Ishikawa (cell line): Measurements from ENCODE around the gene LHPP.

ENCODE experiments used
- CEBPB ChIP-seq: IDR thresholded peaks from 2 replicates; pipeline ENCODE4 v1.6.1; 2012
- CREB1 ChIP-seq: IDR thresholded peaks from 2 replicates; pipeline ENCODE4 v1.6.1; 2012; ENCODE audit warnings: low read depth
- EGR1 ChIP-seq: IDR thresholded peaks from 2 replicates; pipeline ENCODE4 v1.6.1; 2012
- EP300 ChIP-seq: IDR thresholded peaks from 2 replicates; pipeline ENCODE4 v1.6.1; 2012; ENCODE audit warnings: borderline replicate concordance
- FOXM1 ChIP-seq: IDR thresholded peaks from 2 replicates; pipeline ENCODE4 v1.6.1; 2012; ENCODE audit warnings: low read depth, borderline replicate concordance
- NFIC ChIP-seq: IDR thresholded peaks from 2 replicates; pipeline ENCODE4 v1.6.1; 2012
- RAD21 ChIP-seq: IDR thresholded peaks from 2 replicates; pipeline ENCODE4 v1.6.1; 2012; ENCODE audit warnings: low read depth
- TAF1 ChIP-seq: IDR thresholded peaks from 2 replicates; pipeline ENCODE4 v1.6.1; 2012; ENCODE audit warnings: low read depth, mild to moderate bottlenecking
- TCF12 ChIP-seq: IDR thresholded peaks from 2 replicates; pipeline ENCODE4 v1.6.1; 2012; ENCODE audit warnings: low read depth
- TEAD4 ChIP-seq: IDR thresholded peaks from 2 replicates; pipeline ENCODE4 v1.6.1; 2012
- YY1 ChIP-seq: IDR thresholded peaks from 2 replicates; pipeline ENCODE4 v1.6.1; 2012; ENCODE audit warnings: low read depth
- ZBTB7A ChIP-seq: IDR thresholded peaks from 2 replicates; pipeline ENCODE4 v1.6.1; 2012; ENCODE audit warnings: low read depth
- TF ChIP-seq, protein P1 (sequence below): IDR thresholded peaks from 2 replicates; pipeline ENCODE4 v1.6.1; 2012; ENCODE audit warnings: low read depth, mild to moderate bottlenecking
- TF ChIP-seq, protein P2 (sequence below): IDR thresholded peaks from 2 replicates; pipeline ENCODE4 v1.6.1; 2012
- TF ChIP-seq, protein P3 (sequence below): IDR thresholded peaks from 2 replicates; pipeline ENCODE4 v1.6.1; 2012

Gene LHPP

DNA sequence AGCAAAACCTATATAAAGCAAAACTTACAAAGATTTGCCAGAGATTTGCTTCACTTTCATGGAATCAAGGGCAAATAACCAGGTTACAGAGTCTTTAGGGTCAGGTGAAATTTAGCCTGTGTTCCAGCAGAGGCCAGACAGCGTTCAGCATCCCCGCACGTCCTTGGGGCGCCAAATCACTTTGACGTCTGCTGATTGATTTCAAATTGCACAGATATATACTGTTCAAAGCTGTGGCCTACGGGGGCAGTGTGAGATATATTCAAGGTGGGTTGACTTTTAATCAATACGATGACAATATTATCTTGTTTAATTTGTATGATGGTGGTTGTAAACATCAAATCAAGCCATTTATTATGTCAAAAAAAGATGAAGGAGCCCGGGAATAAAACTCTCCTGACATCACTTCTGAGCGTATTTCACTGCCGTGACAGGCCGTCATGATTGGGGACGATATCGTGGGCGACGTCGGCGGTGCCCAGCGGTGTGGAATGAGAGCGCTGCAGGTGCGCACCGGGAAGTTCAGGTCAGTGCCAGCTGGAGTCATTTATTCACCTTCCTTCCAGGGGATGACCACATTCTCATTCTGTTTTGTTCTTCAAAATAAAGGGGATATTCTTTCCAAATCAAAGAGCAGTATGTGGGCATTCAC, 55.2 kb downstream of the LHPP start:
- no peak for TF ChIP-seq TCF12

DNA sequence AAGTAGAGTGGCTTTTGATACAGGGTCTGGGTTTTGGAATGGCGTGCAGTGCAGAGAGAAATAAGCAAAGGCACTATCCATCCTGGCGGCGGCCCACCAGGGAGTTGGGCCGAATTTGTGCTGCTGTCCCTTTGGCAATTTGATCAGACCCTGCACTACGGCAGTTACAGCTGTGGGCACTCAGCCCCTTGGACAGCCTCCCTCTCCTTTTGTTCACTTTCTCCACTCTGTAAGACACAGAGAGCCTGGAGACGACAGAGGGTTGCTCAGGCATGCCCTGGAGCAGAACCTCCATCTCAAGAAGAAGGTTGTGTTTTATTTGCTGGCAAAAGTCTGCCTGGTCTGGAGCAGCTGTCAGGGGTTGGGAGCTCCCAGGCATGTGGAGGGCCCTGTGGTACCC, 55.8 kb downstream of the LHPP start:
- no peak for TF ChIP-seq CEBPB
- no peak for TF ChIP-seq ZBTB7A
- TF ChIP-seq, protein P1, sequence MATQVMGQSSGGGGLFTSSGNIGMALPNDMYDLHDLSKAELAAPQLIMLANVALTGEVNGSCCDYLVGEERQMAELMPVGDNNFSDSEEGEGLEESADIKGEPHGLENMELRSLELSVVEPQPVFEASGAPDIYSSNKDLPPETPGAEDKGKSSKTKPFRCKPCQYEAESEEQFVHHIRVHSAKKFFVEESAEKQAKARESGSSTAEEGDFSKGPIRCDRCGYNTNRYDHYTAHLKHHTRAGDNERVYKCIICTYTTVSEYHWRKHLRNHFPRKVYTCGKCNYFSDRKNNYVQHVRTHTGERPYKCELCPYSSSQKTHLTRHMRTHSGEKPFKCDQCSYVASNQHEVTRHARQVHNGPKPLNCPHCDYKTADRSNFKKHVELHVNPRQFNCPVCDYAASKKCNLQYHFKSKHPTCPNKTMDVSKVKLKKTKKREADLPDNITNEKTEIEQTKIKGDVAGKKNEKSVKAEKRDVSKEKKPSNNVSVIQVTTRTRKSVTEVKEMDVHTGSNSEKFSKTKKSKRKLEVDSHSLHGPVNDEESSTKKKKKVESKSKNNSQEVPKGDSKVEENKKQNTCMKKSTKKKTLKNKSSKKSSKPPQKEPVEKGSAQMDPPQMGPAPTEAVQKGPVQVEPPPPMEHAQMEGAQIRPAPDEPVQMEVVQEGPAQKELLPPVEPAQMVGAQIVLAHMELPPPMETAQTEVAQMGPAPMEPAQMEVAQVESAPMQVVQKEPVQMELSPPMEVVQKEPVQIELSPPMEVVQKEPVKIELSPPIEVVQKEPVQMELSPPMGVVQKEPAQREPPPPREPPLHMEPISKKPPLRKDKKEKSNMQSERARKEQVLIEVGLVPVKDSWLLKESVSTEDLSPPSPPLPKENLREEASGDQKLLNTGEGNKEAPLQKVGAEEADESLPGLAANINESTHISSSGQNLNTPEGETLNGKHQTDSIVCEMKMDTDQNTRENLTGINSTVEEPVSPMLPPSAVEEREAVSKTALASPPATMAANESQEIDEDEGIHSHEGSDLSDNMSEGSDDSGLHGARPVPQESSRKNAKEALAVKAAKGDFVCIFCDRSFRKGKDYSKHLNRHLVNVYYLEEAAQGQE = no peak
- TF ChIP-seq YY1 = no peak
- TF ChIP-seq FOXM1 = no peak
- no peak for TF ChIP-seq TCF12
- TF ChIP-seq CREB1 = no peak
- TF ChIP-seq EP300 = no peak
- TF ChIP-seq TEAD4 = no peak
- TF ChIP-seq EGR1 = no peak
- TF ChIP-seq, protein P2, sequence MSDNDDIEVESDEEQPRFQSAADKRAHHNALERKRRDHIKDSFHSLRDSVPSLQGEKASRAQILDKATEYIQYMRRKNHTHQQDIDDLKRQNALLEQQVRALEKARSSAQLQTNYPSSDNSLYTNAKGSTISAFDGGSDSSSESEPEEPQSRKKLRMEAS = no peak
- no peak for TF ChIP-seq TAF1
- TF ChIP-seq, protein P3, sequence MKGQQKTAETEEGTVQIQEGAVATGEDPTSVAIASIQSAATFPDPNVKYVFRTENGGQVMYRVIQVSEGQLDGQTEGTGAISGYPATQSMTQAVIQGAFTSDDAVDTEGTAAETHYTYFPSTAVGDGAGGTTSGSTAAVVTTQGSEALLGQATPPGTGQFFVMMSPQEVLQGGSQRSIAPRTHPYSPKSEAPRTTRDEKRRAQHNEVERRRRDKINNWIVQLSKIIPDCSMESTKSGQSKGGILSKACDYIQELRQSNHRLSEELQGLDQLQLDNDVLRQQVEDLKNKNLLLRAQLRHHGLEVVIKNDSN = no peak
- TF ChIP-seq RAD21 = no peak
- no peak for TF ChIP-seq NFIC

DNA sequence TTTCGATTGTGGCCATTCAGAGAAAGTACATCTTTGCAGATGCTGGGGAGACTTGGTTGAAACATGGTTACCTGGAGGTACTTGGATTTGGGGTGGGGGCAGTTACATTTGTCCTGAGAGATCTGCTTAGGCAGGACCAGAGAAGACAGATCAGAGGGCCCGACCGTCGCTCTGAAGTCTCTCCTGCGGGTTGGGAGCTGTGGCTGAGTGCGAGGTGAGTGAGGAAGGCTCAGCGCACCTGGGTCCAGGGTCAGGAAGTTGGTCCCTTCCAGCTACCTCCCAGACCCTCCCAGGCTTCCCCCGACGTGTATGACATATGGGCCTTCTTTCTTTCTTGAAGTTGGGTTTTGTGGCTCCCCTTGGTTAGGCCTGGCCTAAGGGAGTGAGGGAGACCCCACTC, 56.3 kb downstream of the LHPP start:
- TF ChIP-seq TCF12 (no peak), ZBTB7A (no peak), EP300 (no peak), YY1 (no peak), FOXM1 (no peak), CEBPB (no peak), TAF1 (no peak), TEAD4 (no peak)
- TF ChIP-seq, protein P2 = no peak
- TF ChIP-seq, protein P1 = no peak
- TF ChIP-seq, protein P3 = no peak

DNA sequence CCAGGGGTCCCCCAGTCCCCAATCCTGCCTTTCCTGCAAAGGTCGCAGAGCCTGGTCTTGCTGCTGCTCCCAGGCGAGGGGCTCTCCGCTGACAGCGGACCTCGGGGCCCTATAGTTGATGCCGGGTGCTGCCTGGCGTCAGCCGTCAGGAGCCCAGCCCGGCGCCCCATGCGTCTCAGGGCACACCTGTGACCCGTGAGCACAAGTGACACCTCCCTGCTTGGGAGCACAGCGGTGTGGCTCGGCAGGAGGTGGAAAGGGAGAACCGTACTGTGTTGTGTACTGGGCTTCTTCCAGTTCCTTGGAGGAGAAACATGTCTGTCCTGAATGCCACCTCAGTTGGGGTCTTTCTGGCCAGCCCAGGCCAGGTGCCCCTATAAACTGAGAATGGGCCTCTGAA, 56.7 kb downstream of the LHPP start:
- no peak for TF ChIP-seq NFIC
- TF ChIP-seq TEAD4 = no peak
- no peak for TF ChIP-seq CREB1
- TF ChIP-seq EGR1 = no peak
- TF ChIP-seq, protein P3 = no peak
- TF ChIP-seq CEBPB = no peak
- no peak for TF ChIP-seq EP300
- no peak for TF ChIP-seq FOXM1
- TF ChIP-seq, protein P1 = no peak
- no peak for TF ChIP-seq ZBTB7A
- no peak for TF ChIP-seq YY1
- TF ChIP-seq RAD21 = no peak
- no peak for TF ChIP-seq TCF12
- TF ChIP-seq TAF1 = no peak
- TF ChIP-seq, protein P2 = no peak
